DLD1 (cell line): Measurements from ENCODE around the gene APBB1IP.
"Not testable (repeated sequence)": the region's sequence is repeated elsewhere in the genome, so short reads cannot be mapped to it uniquely, and the experiment has no call there.

ENCODE experiments used
- in situ Hi-C: cut with HindIII; loops from 2 replicates; pipeline ENCODE4 v1.10.0; 2017; ENCODE audit warnings: low sequenced_read_pairs

Gene APBB1IP

GRCh38 chr10:26550774-26551526, 112.8 kb downstream of the APBB1IP start:
- in situ Hi-C loops: loop anchor here (25.0 kb wide), 1 partner anchor 214 kb away; no protein-coding TSS in a partner anchor

GRCh38 chr10:26554246-26554645, 116.1 kb downstream of the APBB1IP start:
- in situ Hi-C loops: loop anchor here (25.0 kb wide), 1 partner anchor 217 kb away; no protein-coding TSS in a partner anchor

- in situ Hi-C loops: loop anchor here (25.0 kb wide), 1 partner anchor 219 kb away; no protein-coding TSS in a partner anchor
These were observed 117.7 kb downstream of the APBB1IP start for GRCh38 chr10:26555719-26556368.

- in situ Hi-C loops: loop anchor here (25.0 kb wide), 1 partner anchor 220 kb away; no protein-coding TSS in a partner anchor
These were observed 118.9 kb downstream of the APBB1IP start for GRCh38 chr10:26556748-26557640.

GRCh38 chr10:26557641-26558014, 119.5 kb downstream of the APBB1IP start:
- in situ Hi-C loops: loop anchor here (25.0 kb wide), 1 partner anchor 220 kb away; no protein-coding TSS in a partner anchor

GRCh38 chr10:26566525-26567350, 128.6 kb downstream of the APBB1IP start:
- in situ Hi-C loops: loop anchor here (25.0 kb wide), 1 partner anchor 229 kb away; no protein-coding TSS in a partner anchor

- in situ Hi-C loops: loop anchor here (25.0 kb wide), 1 partner anchor 230 kb away; no protein-coding TSS in a partner anchor
These were observed 129.2 kb downstream of the APBB1IP start for GRCh38 chr10:26567351-26567721.

- in situ Hi-C loops: loop anchor here (25.0 kb wide), 1 partner anchor 234 kb away; no protein-coding TSS in a partner anchor
These were observed 133.5 kb downstream of the APBB1IP start for GRCh38 chr10:26571655-26572054.

- in situ Hi-C loops: loop anchor here (25.0 kb wide), 1 partner anchor 236 kb away; no protein-coding TSS in a partner anchor
These were observed 135.5 kb downstream of the APBB1IP start for GRCh38 chr10:26573674-26574073.

GRCh38 chr10:26574783-26575182, 136.6 kb downstream of the APBB1IP start:
- in situ Hi-C loops: loop anchor here (25.0 kb wide), 1 partner anchor 237 kb away; no protein-coding TSS in a partner anchor

- in situ Hi-C loops: not testable (repeated sequence)
These were observed 140.2 kb downstream of the APBB1IP start for GRCh38 chr10:26578371-26578770.

GRCh38 chr10:26579256-26580063, 141.3 kb downstream of the APBB1IP start:
- in situ Hi-C loops: no loop called here

GRCh38 chr10:26586211-26586610, 148.1 kb downstream of the APBB1IP start:
- in situ Hi-C loops: no loop called here

- in situ Hi-C loops: no loop called here
These were observed 150.5 kb downstream of the APBB1IP start for GRCh38 chr10:26588611-26589010.

- in situ Hi-C loops: not testable (repeated sequence)
These were observed 151.7 kb downstream of the APBB1IP start for GRCh38 chr10:26589813-26590212.

- in situ Hi-C loops: no loop called here
These were observed 155.8 kb downstream of the APBB1IP start for GRCh38 chr10:26593896-26594295.

- in situ Hi-C loops: not testable (repeated sequence)
These were observed 165.1 kb downstream of the APBB1IP start for GRCh38 chr10:26603283-26603682.

- in situ Hi-C loops: not testable (repeated sequence)
These were observed 166.4 kb downstream of the APBB1IP start for GRCh38 chr10:26604320-26605093.
